SK-N-SH (cell line): Measurements from ENCODE around the gene G6PC2. TPM values are rescaled to one million over a fixed set of nuclear protein-coding genes. Genes with fewer than 3 reads are reported as not detected.

ENCODE experiments used
- CTCF ChIA-PET: fragments of 300-600, 350-600 bp; formaldehyde crosslinking; extraction: SDS; loops from one replicate; lab custom pipeline; 2021; lab: Yijun Ruan, JAX
- POLR2A ChIA-PET: fragments of 350-600 bp; sonication (Branson Sonifier 250); formaldehyde crosslinking; extraction: SDS; loops from one replicate; lab custom pipeline; 2020; ENCODE audit warnings: antibody characterized with exemption, inconsistent platforms; lab: Yijun Ruan, JAX
- DNase-seq: peaks from one replicate; pipeline ENCODE4 v3.0.0; 2012
- H2AFZ ChIP-seq: fragments of 200-600 bp; sonication (generic); 2 replicates; pipeline ENCODE4 v1.8.1; 2016; ENCODE audit warnings: antibody characterized with exemption, mild to moderate bottlenecking, low read depth
- H3F3A ChIP-seq: fragments of 200-600 bp; sonication (generic); replicated peaks from 2 replicates; pipeline ENCODE3; 2016; ENCODE audit warnings: antibody characterized with exemption, mild to moderate bottlenecking; ENCODE audit not compliant: insufficient read depth
- H3K27ac ChIP-seq, 2 experiments: fragments of 200-500 bp in 1 of 2; fragments of 200-600 bp in 1 of 2; sonication (Bioruptor generic) in 1 of 2; sonication (generic), shearing (Covaris generic) in 1 of 2; 2 replicates each; pipeline versions ENCODE4 v1.5.1 to v1.6.1; 2014 to 2016; ENCODE audit warnings: low read depth in 2 of 2, inconsistent platforms in 1 of 2, low read length in 1 of 2, mild to moderate bottlenecking in 1 of 2, mixed read lengths in 1 of 2
- H3K27me3 ChIP-seq: fragments of 200-600 bp; sonication (generic), shearing (Covaris generic); 2 replicates; pipeline ENCODE4 v1.6.1; 2016; ENCODE audit warnings: mixed run types; ENCODE audit not compliant: insufficient read depth
- H3K36me3 ChIP-seq, 2 experiments: fragments of 200-500 bp in 1 of 2; fragments of 200-600 bp in 1 of 2; sonication (Bioruptor generic) in 1 of 2; sonication (generic) in 1 of 2; replicated peaks in 1 of 2; 2 replicates each; pipeline versions ENCODE3 to v1.5.1; 2014 to 2016; ENCODE audit warnings: low read length in 1 of 2, mild to moderate bottlenecking in 1 of 2; ENCODE audit not compliant: insufficient read depth in 2 of 2, control insufficient read depth in 1 of 2
- H3K4me1 ChIP-seq, 2 experiments: fragments of 200-500 bp in 1 of 2; fragments of 200-600 bp in 1 of 2; sonication (Bioruptor generic) in 1 of 2; sonication (generic), shearing (Covaris generic) in 1 of 2; 2 replicates each; pipeline versions ENCODE4 v1.5.1 to v1.6.1; 2014 to 2016; ENCODE audit warnings: low read depth in 1 of 2, low read length in 1 of 2, mixed run types in 1 of 2; ENCODE audit not compliant: insufficient read depth in 2 of 2, control insufficient read depth in 1 of 2
- H3K4me2 ChIP-seq: fragments of 200-600 bp; sonication (generic), shearing (Covaris generic); 2 replicates; pipeline ENCODE4 v1.6.1; 2017; ENCODE audit warnings: mixed run types
- H3K4me3 ChIP-seq, 2 experiments: fragments of 200-500 bp in 1 of 2; fragments of 200-600 bp in 1 of 2; sonication (Bioruptor generic) in 1 of 2; sonication (generic), shearing (Covaris generic) in 1 of 2; 2 replicates each; pipeline versions ENCODE4 v1.5.1 to v1.8.1; 2014 to 2016; ENCODE audit warnings: low read depth in 2 of 2, inconsistent platforms in 1 of 2, low read length in 1 of 2, mild to moderate bottlenecking in 1 of 2, mixed read lengths in 1 of 2, moderate library complexity in 1 of 2
- H3K79me2 ChIP-seq: fragments of 200-600 bp; sonication (generic); 2 replicates; pipeline ENCODE4 v1.8.1; 2017; ENCODE audit warnings: mild to moderate bottlenecking; ENCODE audit not compliant: insufficient read depth
- H3K9ac ChIP-seq: fragments of 200-600 bp; sonication (generic); 2 replicates; pipeline ENCODE4 v1.6.1; 2017; ENCODE audit warnings: mixed run types
- H3K9me2 ChIP-seq: fragments of 200-600 bp; sonication (generic); 2 replicates; pipeline ENCODE4 v1.6.1; 2017; ENCODE audit warnings: mixed run types
- H3K9me3 ChIP-seq: fragments of 200-600 bp; sonication (generic); 2 replicates; pipeline ENCODE4 v1.6.1; 2017; ENCODE audit warnings: mixed run types, mild to moderate bottlenecking, moderate library complexity
- H4K20me1 ChIP-seq: fragments of 200-600 bp; sonication (generic); 2 replicates; pipeline ENCODE4 v1.6.1; 2017; ENCODE audit warnings: mild to moderate bottlenecking, mixed run types; ENCODE audit not compliant: insufficient read depth
- EP300 ChIP-seq, 2 experiments: IDR thresholded peaks; 2 replicates each; pipeline versions ENCODE4 v1.4.0 to v1.6.1; 2012; ENCODE audit warnings: borderline replicate concordance in 1 of 2, low read depth in 1 of 2, low read length in 1 of 2
- EZH2phosphoT487 ChIP-seq: fragments of 200-600 bp; sonication (generic); IDR thresholded peaks from 2 replicates; pipeline ENCODE4 v1.6.1; 2017; ENCODE audit warnings: low read depth, mixed run types, mild to moderate bottlenecking, antibody characterized with exemption, moderate library complexity, borderline replicate concordance
- FOSL2 ChIP-seq: IDR thresholded peaks from 2 replicates; pipeline ENCODE4 v1.4.0; 2012; ENCODE audit warnings: low read depth, mild to moderate bottlenecking, moderate library complexity, borderline replicate concordance
- FOXJ3 ChIP-seq: sonication (generic); formaldehyde crosslinking; IDR thresholded peaks from 2 replicates; pipeline ENCODE4 v1.5.1; 2020; ENCODE audit warnings: mild to moderate bottlenecking, missing genetic modification reagents
- IRF3 ChIP-seq: fragments of 150-350 bp; IDR thresholded peaks from 2 replicates; pipeline ENCODE4 v1.6.1; 2016; ENCODE audit warnings: mild to moderate bottlenecking, low read depth, low read length
- JUND ChIP-seq: IDR thresholded peaks from 2 replicates; pipeline ENCODE4 v1.4.0; 2012
- MAX ChIP-seq: IDR thresholded peaks from 2 replicates; pipeline ENCODE4 v1.4.0; 2012; ENCODE audit warnings: low read depth
- MEF2A ChIP-seq: IDR thresholded peaks from 2 replicates; pipeline ENCODE4 v1.4.0; 2012; ENCODE audit warnings: low read depth, borderline replicate concordance
- MXI1 ChIP-seq: IDR thresholded peaks from 2 replicates; pipeline ENCODE4 v1.6.1; 2012; ENCODE audit warnings: mild to moderate bottlenecking, low read depth, low read length, improper control_type of control experiment
- NRF1 ChIP-seq: IDR thresholded peaks from 2 replicates; pipeline ENCODE4 v1.6.1; 2012; ENCODE audit warnings: low read depth, mild to moderate bottlenecking, low read length
- PBX3 ChIP-seq: IDR thresholded peaks from 2 replicates; pipeline ENCODE4; 2012
- POLR2AphosphoS5 ChIP-seq: IDR thresholded peaks from 2 replicates; pipeline ENCODE4 v1.6.1; 2012; ENCODE audit warnings: low read depth, low read length
- RAD21 ChIP-seq: IDR thresholded peaks from 2 replicates; pipeline ENCODE4 v1.6.1; 2012; ENCODE audit warnings: mild to moderate bottlenecking, low read length
- RCOR1 ChIP-seq: fragments of 150-350 bp; IDR thresholded peaks from 2 replicates; pipeline ENCODE4 v1.6.1; 2017; ENCODE audit warnings: antibody characterized with exemption, low read length
- REST ChIP-seq: IDR thresholded peaks from 2 replicates; pipeline ENCODE4 v1.6.1; 2012; ENCODE audit warnings: mild to moderate bottlenecking, low read depth, low read length, moderate library complexity
- RFX5 ChIP-seq: IDR thresholded peaks from 2 replicates; pipeline ENCODE4 v1.6.1; 2012; ENCODE audit warnings: mild to moderate bottlenecking, improper control_type of control experiment, low read length
- SIN3A ChIP-seq: IDR thresholded peaks from 2 replicates; pipeline ENCODE4 v1.6.1; 2012; ENCODE audit warnings: low read depth, mild to moderate bottlenecking, low read length, moderate library complexity, borderline replicate concordance
- SMC3 ChIP-seq: IDR thresholded peaks from 2 replicates; pipeline ENCODE4 v1.6.1; 2012; ENCODE audit warnings: low read depth, low read length, improper control_type of control experiment
- TCF12 ChIP-seq: IDR thresholded peaks from 2 replicates; pipeline ENCODE4 v1.4.0; 2012
- TEAD4 ChIP-seq: IDR thresholded peaks from 2 replicates; pipeline ENCODE4 v1.4.0; 2012; ENCODE audit warnings: mild to moderate bottlenecking, borderline replicate concordance; ENCODE audit not compliant: insufficient read depth
- USF2 ChIP-seq: fragments of 150-350 bp; IDR thresholded peaks from 2 replicates; pipeline ENCODE4 v1.6.1; 2017; ENCODE audit warnings: antibody characterized with exemption, low read length, low read depth, borderline replicate concordance
- ZBTB33 ChIP-seq: IDR thresholded peaks from 2 replicates; pipeline ENCODE4 v1.4.0; 2012; ENCODE audit warnings: low read depth, borderline replicate concordance
- polyA plus RNA-seq, 3 experiments: library from polyadenylated mRNA; depleted of rRNA; stranded (reverse); fragments of >200 nt; gene quantifications; 2 replicates each; pipeline ENCODE4 v1.2.3, GENCODE V29; 2012

Gene G6PC2
- polyA plus RNA-seq, 1 of the 3 experiments (the other 2 are of a cell fraction) = not detected

- TF ChIP-seq IRF3 (no peak), EP300 (IDR thresholded peaks at IDR 0.05; ENCODE audit: borderline replicate concordance in 1 of 2, low read depth in 1 of 2, low read length in 1 of 2) (no peak), FOSL2 (no peak), SMC3 (no peak)
Observed at GRCh38 chr2:168939918-168940317, 38.8 kb downstream of the G6PC2 start (continued).

- Histone ChIP-seq H3K36me3 (no peaks in the 10 kb centered on the region), H2AFZ (no peak overlapping the region), H4K20me1 (no peaks in the 10 kb centered on the region), H3K9ac (no peak overlapping the region), H3K79me2 (no peaks in the 10 kb centered on the region), H3K4me3 (no peak overlapping the region), H3K27me3 (no peaks in the 10 kb centered on the region), H3K9me2 (no peaks in the 10 kb centered on the region), H3F3A (no peaks in the 10 kb centered on the region), H3K4me2 (no peak overlapping the region), H3K27ac (no peak overlapping the region), H3K9me3 (no peaks in the 10 kb centered on the region), H3K4me1 (no peaks in the 10 kb centered on the region)
- DNase-seq = no peak
- TF ChIP-seq MAX (no peak), REST (no peak), TEAD4 (no peak), FOXJ3 (no peak), POLR2AphosphoS5 (no peak), IRF3 (no peak), JUND (no peak), TCF12 (no peak), RFX5 (no peak), EZH2phosphoT487 (no peak), FOSL2 (no peak), USF2 (no peak), NRF1 (no peak), MXI1 (no peak), RAD21 (no peak), RCOR1 (no peak), PBX3 (no peak), ZBTB33 (no peak), SIN3A (no peak), MEF2A (no peak)
- ChIA-PET POLR2A (no interaction called here), CTCF (interaction anchor here (1.1 kb wide), 1 partner anchor 190 kb away, joined by 4 read pairs; no protein-coding TSS in a partner anchor)
Observed at GRCh38 chr2:168941297-168941696, 40.2 kb downstream of the G6PC2 start.
